22Rv1 (cell line): ENCODE results near the gene ASAP2.

Source experiments
- ZFX ChIP-seq: fragments of 450-650 bp; IDR thresholded peaks from 2 replicates; pipeline ENCODE4 v1.6.1; 2017; ENCODE audit warnings: antibody characterized with exemption, borderline replicate concordance
- TF ChIP-seq, protein P1 (sequence below): fragments of 450-650 bp; IDR thresholded peaks from 2 replicates; pipeline ENCODE4 v1.5.1; 2017; ENCODE audit warnings: mild to moderate bottlenecking

DNA sequence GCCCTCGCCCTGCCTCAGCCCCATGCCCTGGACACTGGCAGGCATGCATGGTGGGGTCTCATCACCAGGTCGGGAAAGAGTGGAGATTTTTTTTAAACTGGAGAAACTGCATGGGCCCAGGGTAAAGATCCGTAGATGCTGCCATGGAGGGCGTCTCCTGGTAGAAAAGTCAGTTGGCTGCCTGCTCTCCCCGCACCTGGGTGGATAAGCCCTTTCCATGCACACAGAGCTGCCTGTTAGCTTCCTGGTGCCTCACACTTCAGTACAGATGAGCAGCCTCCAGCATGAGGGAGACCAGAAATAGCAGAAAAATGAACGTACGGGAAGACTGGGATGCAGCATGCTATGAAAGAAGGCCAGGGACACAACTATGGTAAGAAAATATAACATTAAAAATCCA is 92.0 kb downstream of the ASAP2 start:
- TF ChIP-seq, protein P1, sequence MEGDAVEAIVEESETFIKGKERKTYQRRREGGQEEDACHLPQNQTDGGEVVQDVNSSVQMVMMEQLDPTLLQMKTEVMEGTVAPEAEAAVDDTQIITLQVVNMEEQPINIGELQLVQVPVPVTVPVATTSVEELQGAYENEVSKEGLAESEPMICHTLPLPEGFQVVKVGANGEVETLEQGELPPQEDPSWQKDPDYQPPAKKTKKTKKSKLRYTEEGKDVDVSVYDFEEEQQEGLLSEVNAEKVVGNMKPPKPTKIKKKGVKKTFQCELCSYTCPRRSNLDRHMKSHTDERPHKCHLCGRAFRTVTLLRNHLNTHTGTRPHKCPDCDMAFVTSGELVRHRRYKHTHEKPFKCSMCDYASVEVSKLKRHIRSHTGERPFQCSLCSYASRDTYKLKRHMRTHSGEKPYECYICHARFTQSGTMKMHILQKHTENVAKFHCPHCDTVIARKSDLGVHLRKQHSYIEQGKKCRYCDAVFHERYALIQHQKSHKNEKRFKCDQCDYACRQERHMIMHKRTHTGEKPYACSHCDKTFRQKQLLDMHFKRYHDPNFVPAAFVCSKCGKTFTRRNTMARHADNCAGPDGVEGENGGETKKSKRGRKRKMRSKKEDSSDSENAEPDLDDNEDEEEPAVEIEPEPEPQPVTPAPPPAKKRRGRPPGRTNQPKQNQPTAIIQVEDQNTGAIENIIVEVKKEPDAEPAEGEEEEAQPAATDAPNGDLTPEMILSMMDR = no peak
- no peak for TF ChIP-seq ZFX
